Natural killer cell (primary cell): ENCODE measurements around the gene CFD. TPM values are rescaled to one million over a fixed set of nuclear protein-coding genes. Genes with fewer than 3 reads are reported as not detected.
"Not testable (repeated sequence)": the region's sequence is repeated elsewhere in the genome, so short reads cannot be mapped to it uniquely, and the experiment has no call there.

ENCODE experiments used
- ATAC-seq, 3 donors: fragments of 150-1000 bp in 2 of 3; fragments of 200-7000 bp in 1 of 3; cut with Tn5 transposase; 1 replicate in 1 of 3; 2 replicates in 2 of 3; pipeline ENCODE4 v1.10.0; 2021; ENCODE audit warnings: mild to moderate bottlenecking in 2 of 3, moderate library complexity in 2 of 3
- DNase-seq, 2 donors: peaks; one replicate each; pipeline versions ENCODE4 v3.0.0 to v3.0.0-alpha.2; 2013 to 2021; ENCODE audit warnings: mixed read lengths in 1 of 2
- H3K27ac ChIP-seq: one replicate; pipeline ENCODE4 v1.5.1; 2013; ENCODE audit warnings: mild to moderate bottlenecking, low read length
- H3K27me3 ChIP-seq: one replicate; pipeline ENCODE4 v1.6.1; 2013; ENCODE audit warnings: low read length; ENCODE audit not compliant: control insufficient read depth, insufficient read depth
- H3K36me3 ChIP-seq: one replicate; pipeline ENCODE4 v1.6.1; 2013; ENCODE audit warnings: low read length; ENCODE audit not compliant: control insufficient read depth, insufficient read depth
- H3K4me1 ChIP-seq: one replicate; pipeline ENCODE4 v1.6.1; 2013; ENCODE audit warnings: low read length; ENCODE audit not compliant: control insufficient read depth, insufficient read depth
- H3K4me3 ChIP-seq: one replicate; pipeline ENCODE4 v1.5.1; 2013; ENCODE audit warnings: low read length
- H3K9me3 ChIP-seq: one replicate; pipeline ENCODE4 v1.6.1; 2013; ENCODE audit warnings: low read length; ENCODE audit not compliant: control insufficient read depth, insufficient read depth
- H3K27ac Mint-ChIP-seq, 2 donors: one replicate each; pipeline ENCODE4 v1.8.0; 2022; ENCODE audit warnings: mild to moderate bottlenecking in 2 of 2, mixed read lengths in 2 of 2, moderate library complexity in 1 of 2
- H3K27me3 Mint-ChIP-seq, 2 donors: one replicate each; pipeline ENCODE4 v1.8.0; 2022; ENCODE audit warnings: low read depth in 2 of 2, mixed read lengths in 2 of 2
- H3K36me3 Mint-ChIP-seq: one replicate; pipeline ENCODE4 v1.8.0; 2022; ENCODE audit warnings: mixed read lengths
- H3K4me1 Mint-ChIP-seq, 2 donors: one replicate each; pipeline ENCODE4 v1.8.0; 2022; ENCODE audit warnings: mixed read lengths in 2 of 2
- H3K4me3 Mint-ChIP-seq: one replicate; pipeline ENCODE4 v1.8.0; 2022; ENCODE audit warnings: mild to moderate bottlenecking, moderate library complexity, mixed read lengths
- H3K9me3 Mint-ChIP-seq, 2 donors: one replicate each; pipeline ENCODE4 v1.8.0; 2022; ENCODE audit warnings: mixed read lengths in 2 of 2
- CTCF ChIP-seq: fragments of 200-600 bp; IDR thresholded peaks from one replicate; pipeline ENCODE4 v1.8.0; 2022; ENCODE audit warnings: antibody characterized with exemption
- WGBS: methylation state at CpG from one replicate; pipeline ENCODE4 v1.1.7; 2013; ENCODE audit warnings: missing lambda C conversion rate; ENCODE audit not compliant: insufficient coverage; 5-methylcytosine and 5-hydroxymethylcytosine counted together
- intact Hi-C: fragments of 100-400 bp; cut with micrococcal nuclease; formaldehyde crosslinking; loops from one replicate; pipeline ENCODE4 v1.14.2; 2022
- total RNA-seq, 4 donors: library from RNA; stranded (reverse); fragments of 120-200 nt in 1 of 4; gene quantifications; one replicate each; pipeline versions ENCODE4 v1.2.3 to v1.2.4, GENCODE V29; 2013 to 2022

CFD gene
- total RNA-seq, 3 donors from 2014 or later (not counting 1 experiment from before 2014, with no cell fraction given), result 2.9 to 47.5 (median 10.4) TPM

GRCh38 chr19:835210-835810 is 24.2 kb upstream of the CFD start:
- Histone ChIP-seq H3K9me3 (no peaks in the 10 kb centered on the region), H3K4me1 (no peaks in the 10 kb centered on the region), H3K36me3 (no peaks in the 10 kb centered on the region), H3K27ac (no peak overlapping the region), H3K27me3 (no peaks in the 10 kb centered on the region), H3K4me3 (no peak overlapping the region)
- intact Hi-C loops, result no loop called here
- no peak for DNase-seq
- Mint-ChIP-seq H3K27ac (no peak overlapping the region), H3K4me1 (no peaks in the 10 kb centered on the region), H3K36me3 (no peaks in the 10 kb centered on the region), H3K9me3 (no peaks in the 10 kb centered on the region), H3K27me3 (peaks cover 0 to 7% of the 10 kb centered on the region in 2 donors), H3K4me3 (no peak overlapping the region)
- no peak for TF ChIP-seq CTCF
- WGBS, result 89% methylated on average over 31 of the region's 36 CpGs
- no peak for ATAC-seq

GRCh38 chr19:840519-841206 is 18.8 kb upstream of the CFD start, which contains the start of gene PRTN3:
Gene PRTN3, plus strand, starts transcription at chr19:840999. Its CDS starts 10 bp downstream, at chr19:841009.
- no peak within 1 kb of the TSS for H3K27ac Mint-ChIP-seq
- 62% methylated on average over 24 of the region's 24 CpGs for WGBS
- ATAC-seq (no peak), DNase-seq (no peak)
- no peaks in the 10 kb centered on the region for H3K9me3 ChIP-seq
- H3K27ac ChIP-seq, result no peak within 1 kb of the TSS
- H3K4me3 ChIP-seq, result no peak within 1 kb of the TSS
- H3K9me3 Mint-ChIP-seq, result no peaks in the 10 kb centered on the region
- H3K36me3 ChIP-seq, result no peaks in the 10 kb centered on the region
- TF ChIP-seq CTCF, result no peak
- intact Hi-C loops, result no loop called here
- no peaks in the 10 kb centered on the region for H3K36me3 Mint-ChIP-seq
- H3K4me1 Mint-ChIP-seq, result no peaks in the 10 kb centered on the region
- peaks cover 16% of the 10 kb centered on the region for H3K27me3 ChIP-seq
- H3K27me3 Mint-ChIP-seq, result peaks cover 3 to 18% of the 10 kb centered on the region in 2 donors
- H3K4me3 Mint-ChIP-seq, result no peak within 1 kb of the TSS
- H3K4me1 ChIP-seq, result peaks cover 12% of the 10 kb centered on the region

GRCh38 chr19:842802-843179 is 16.7 kb upstream of the CFD start:
- peaks cover 12% of the 10 kb centered on the region for H3K4me1 ChIP-seq
- peaks cover 6 to 20% of the 10 kb centered on the region in 2 donors for H3K27me3 Mint-ChIP-seq
- H3K36me3 Mint-ChIP-seq, ATAC-seq, DNase-seq, H3K36me3 ChIP-seq, H3K9me3 Mint-ChIP-seq, H3K4me3 Mint-ChIP-seq, H3K27ac ChIP-seq, intact Hi-C loops, H3K9me3 ChIP-seq, H3K4me1 Mint-ChIP-seq, H3K4me3 ChIP-seq, H3K27ac Mint-ChIP-seq: not testable (repeated sequence)
- WGBS, result 85% methylated on average over 7 of the region's 7 CpGs
- H3K27me3 ChIP-seq, result peaks cover 20% of the 10 kb centered on the region

GRCh38 chr19:843180-843835 is 16.2 kb upstream of the CFD start:
- Histone ChIP-seq H3K9me3 (no peaks in the 10 kb centered on the region), H3K27me3 (peaks cover 22% of the 10 kb centered on the region), H3K4me1 (peaks cover 12% of the 10 kb centered on the region), H3K4me3 (no peak overlapping the region), H3K36me3 (no peaks in the 10 kb centered on the region), H3K27ac (no peak overlapping the region)
- Mint-ChIP-seq H3K4me1 (no peaks in the 10 kb centered on the region), H3K4me3 (no peak overlapping the region), H3K9me3 (no peaks in the 10 kb centered on the region), H3K27me3 (peaks cover 6 to 20% of the 10 kb centered on the region in 2 donors), H3K27ac (no peak overlapping the region), H3K36me3 (no peaks in the 10 kb centered on the region)
- no peak for TF ChIP-seq CTCF
- no peak for DNase-seq
- peak in 1 of 3 donors; percentile 35 for ATAC-seq
- WGBS, result 7% methylated on average over 46 of the region's 46 CpGs
- intact Hi-C loops, result no loop called here
